ENCODE measurements around the gene CDH13.

CDH13 gene

GRCh38 chr16:83669456-83669855 lies 1042.7 kb downstream of the CDH13 start:
- H3K27me3 ChIP-seq (ENCODE audit: insufficient read depth, low read length, poor library complexity): no peaks in the 10 kb centered on the region
- no peak for ATAC-seq (ENCODE audit: insufficient read depth, low read depth)
- DNase-seq: no peak
- no peak overlapping the region for H2AFZ ChIP-seq (ENCODE audit: low read depth, low read length)
- H3K4me2 ChIP-seq (ENCODE audit: insufficient read depth, low read length): no peak overlapping the region
- TF ChIP-seq CTCF (IDR thresholded peaks at IDR 0.05; ENCODE audit: borderline replicate concordance, extremely low read depth, low read length, poor library complexity, severe bottlenecking) (no peak), EZH2 (IDR thresholded peaks at IDR 0.05; ENCODE audit: borderline replicate concordance, low read depth, low read length, severe bottlenecking) (no peak)
- H4K20me1 ChIP-seq (ENCODE audit: insufficient read depth, low read length): no peaks in the 10 kb centered on the region
- H3K4me1 ChIP-seq (ENCODE audit: insufficient read depth, low read length): no peaks in the 10 kb centered on the region
- no peaks in the 10 kb centered on the region for H3K79me2 ChIP-seq (ENCODE audit: insufficient read depth, low read length)
- H3K27ac ChIP-seq (ENCODE audit: low read length): no peak overlapping the region
- H3K4me3 ChIP-seq (ENCODE audit: low read depth in 1 of 2, low read length in 2 of 2): no peak overlapping the region
- peaks cover 3% of the 10 kb centered on the region for H3K9me3 ChIP-seq (ENCODE audit: insufficient read depth, low read length, severe bottlenecking)
- H3K36me3 ChIP-seq (ENCODE audit: insufficient read depth, low read length): no peaks in the 10 kb centered on the region
- no peak overlapping the region for H3K9ac ChIP-seq (ENCODE audit: low read depth, low read length)

GRCh38 chr16:83674931-83675535 lies 1048.3 kb downstream of the CDH13 start:
- Histone ChIP-seq H3K27me3 (ENCODE audit: insufficient read depth, low read length, poor library complexity) (no peaks in the 10 kb centered on the region), H3K27ac (ENCODE audit: low read length) (no peak overlapping the region), H3K79me2 (ENCODE audit: insufficient read depth, low read length) (no peaks in the 10 kb centered on the region), H3K36me3 (ENCODE audit: insufficient read depth, low read length) (no peaks in the 10 kb centered on the region), H3K4me3 (ENCODE audit: low read depth in 1 of 2, low read length in 2 of 2) (no peak overlapping the region), H3K4me1 (ENCODE audit: insufficient read depth, low read length) (no peaks in the 10 kb centered on the region), H4K20me1 (ENCODE audit: insufficient read depth, low read length) (no peaks in the 10 kb centered on the region), H3K9me3 (ENCODE audit: insufficient read depth, low read length, severe bottlenecking) (no peaks in the 10 kb centered on the region), H2AFZ (ENCODE audit: low read depth, low read length) (no peak overlapping the region), H3K9ac (ENCODE audit: low read depth, low read length) (no peak overlapping the region), H3K4me2 (ENCODE audit: insufficient read depth, low read length) (no peak overlapping the region)
- DNase-seq (no peak), ATAC-seq (ENCODE audit: insufficient read depth, low read depth) (no peak)
- TF ChIP-seq EZH2 (IDR thresholded peaks at IDR 0.05; ENCODE audit: borderline replicate concordance, low read depth, low read length, severe bottlenecking) (no peak), CTCF (IDR thresholded peaks at IDR 0.05; ENCODE audit: borderline replicate concordance, extremely low read depth, low read length, poor library complexity, severe bottlenecking) (no peak)

- H3K9me3 ChIP-seq (ENCODE audit: insufficient read depth, low read length, severe bottlenecking): no peaks in the 10 kb centered on the region
- no peak overlapping the region for H3K4me3 ChIP-seq (ENCODE audit: low read depth in 1 of 2, low read length in 2 of 2)
- no peaks in the 10 kb centered on the region for H4K20me1 ChIP-seq (ENCODE audit: insufficient read depth, low read length)
- H2AFZ ChIP-seq (ENCODE audit: low read depth, low read length): no peak overlapping the region
- H3K36me3 ChIP-seq (ENCODE audit: insufficient read depth, low read length): no peaks in the 10 kb centered on the region
- H3K9ac ChIP-seq (ENCODE audit: low read depth, low read length): no peak overlapping the region
- H3K4me1 ChIP-seq (ENCODE audit: insufficient read depth, low read length): no peaks in the 10 kb centered on the region
- DNase-seq: no peak
- no peak for ATAC-seq (ENCODE audit: insufficient read depth, low read depth)
- H3K79me2 ChIP-seq (ENCODE audit: insufficient read depth, low read length): no peaks in the 10 kb centered on the region
- TF ChIP-seq EZH2 (IDR thresholded peaks at IDR 0.05; ENCODE audit: borderline replicate concordance, low read depth, low read length, severe bottlenecking) (no peak), CTCF (IDR thresholded peaks at IDR 0.05; ENCODE audit: borderline replicate concordance, extremely low read depth, low read length, poor library complexity, severe bottlenecking) (no peak)
- H3K27ac ChIP-seq (ENCODE audit: low read length): no peak overlapping the region
- no peak overlapping the region for H3K4me2 ChIP-seq (ENCODE audit: insufficient read depth, low read length)
- H3K27me3 ChIP-seq (ENCODE audit: insufficient read depth, low read length, poor library complexity): peaks cover under 1% of the 10 kb centered on the region
Measured at GRCh38 chr16:83676086-83676485, 1049.3 kb downstream of the CDH13 start.
